Measurements from ENCODE around the gene HM13. TPM values are rescaled to one million over a fixed set of nuclear protein-coding genes. Genes with fewer than 3 reads are reported as not detected.

The HM13 gene
- total and polyA plus RNA-seq, 3 donors from 2014 or later = 68.7 to 97.5 (median 86.7) TPM

DNA sequence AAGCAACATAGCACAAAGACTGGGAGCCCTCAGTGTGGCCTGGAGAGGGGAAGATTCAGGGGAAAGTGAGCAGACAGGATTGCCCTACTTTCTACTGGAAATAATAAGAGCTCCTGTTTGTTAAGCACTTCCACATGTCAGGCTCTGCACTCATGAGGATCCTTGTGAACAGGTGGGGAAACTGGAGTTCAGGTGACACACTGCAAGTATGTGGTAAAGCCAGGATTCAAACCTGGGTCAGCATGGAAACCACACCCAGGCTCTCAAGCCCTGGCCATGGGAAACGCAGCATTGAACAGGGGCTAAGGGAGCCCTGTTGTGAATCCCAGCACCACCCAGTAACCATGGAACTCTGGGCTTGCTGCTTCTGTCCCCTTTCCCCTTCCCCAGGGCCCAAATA is 48.0 kb downstream of the HM13 start:
- intact Hi-C loops (cut with DNase I; ENCODE audit: low total_unique reads) = no loop called here
- Histone ChIP-seq H3K36me3 (ENCODE audit: low read depth, missing control alignments) (no peaks in the 10 kb centered on the region), H3K27me3 (no peaks in the 10 kb centered on the region), H3K27ac (no peak overlapping the region), H3K4me1 (no peaks in the 10 kb centered on the region), H3K4me3 (no peak overlapping the region), H3K9me3 (no peaks in the 10 kb centered on the region)
- no peak for DNase-seq
- TF ChIP-seq, protein P1, sequence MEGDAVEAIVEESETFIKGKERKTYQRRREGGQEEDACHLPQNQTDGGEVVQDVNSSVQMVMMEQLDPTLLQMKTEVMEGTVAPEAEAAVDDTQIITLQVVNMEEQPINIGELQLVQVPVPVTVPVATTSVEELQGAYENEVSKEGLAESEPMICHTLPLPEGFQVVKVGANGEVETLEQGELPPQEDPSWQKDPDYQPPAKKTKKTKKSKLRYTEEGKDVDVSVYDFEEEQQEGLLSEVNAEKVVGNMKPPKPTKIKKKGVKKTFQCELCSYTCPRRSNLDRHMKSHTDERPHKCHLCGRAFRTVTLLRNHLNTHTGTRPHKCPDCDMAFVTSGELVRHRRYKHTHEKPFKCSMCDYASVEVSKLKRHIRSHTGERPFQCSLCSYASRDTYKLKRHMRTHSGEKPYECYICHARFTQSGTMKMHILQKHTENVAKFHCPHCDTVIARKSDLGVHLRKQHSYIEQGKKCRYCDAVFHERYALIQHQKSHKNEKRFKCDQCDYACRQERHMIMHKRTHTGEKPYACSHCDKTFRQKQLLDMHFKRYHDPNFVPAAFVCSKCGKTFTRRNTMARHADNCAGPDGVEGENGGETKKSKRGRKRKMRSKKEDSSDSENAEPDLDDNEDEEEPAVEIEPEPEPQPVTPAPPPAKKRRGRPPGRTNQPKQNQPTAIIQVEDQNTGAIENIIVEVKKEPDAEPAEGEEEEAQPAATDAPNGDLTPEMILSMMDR (IDR thresholded peaks at IDR 0.05) = no peak
- TF ChIP-seq POLR2A (IDR thresholded peaks at IDR 0.05) = no peak
- WGBS, 2 donors = 80 to 82% methylated on average over 1 of the region's 1 CpG

- Histone ChIP-seq H3K36me3 (ENCODE audit: low read depth, missing control alignments) (no peaks in the 10 kb centered on the region), H3K27me3 (no peaks in the 10 kb centered on the region), H3K9me3 (no peaks in the 10 kb centered on the region), H3K4me3 (no peak overlapping the region), H3K27ac (no peak overlapping the region), H3K4me1 (no peaks in the 10 kb centered on the region)
- no peak for DNase-seq
- TF ChIP-seq POLR2A (IDR thresholded peaks at IDR 0.05) = no peak
- TF ChIP-seq, protein P1 (IDR thresholded peaks at IDR 0.05) = no peak
- WGBS, 2 donors = 85 to 91% methylated on average over 6 of the region's 6 CpGs
- intact Hi-C loops (cut with DNase I; ENCODE audit: low total_unique reads) = no loop called here
Observed at GRCh38 chr20:31564284-31564683, 50.0 kb downstream of the HM13 start.

DNA sequence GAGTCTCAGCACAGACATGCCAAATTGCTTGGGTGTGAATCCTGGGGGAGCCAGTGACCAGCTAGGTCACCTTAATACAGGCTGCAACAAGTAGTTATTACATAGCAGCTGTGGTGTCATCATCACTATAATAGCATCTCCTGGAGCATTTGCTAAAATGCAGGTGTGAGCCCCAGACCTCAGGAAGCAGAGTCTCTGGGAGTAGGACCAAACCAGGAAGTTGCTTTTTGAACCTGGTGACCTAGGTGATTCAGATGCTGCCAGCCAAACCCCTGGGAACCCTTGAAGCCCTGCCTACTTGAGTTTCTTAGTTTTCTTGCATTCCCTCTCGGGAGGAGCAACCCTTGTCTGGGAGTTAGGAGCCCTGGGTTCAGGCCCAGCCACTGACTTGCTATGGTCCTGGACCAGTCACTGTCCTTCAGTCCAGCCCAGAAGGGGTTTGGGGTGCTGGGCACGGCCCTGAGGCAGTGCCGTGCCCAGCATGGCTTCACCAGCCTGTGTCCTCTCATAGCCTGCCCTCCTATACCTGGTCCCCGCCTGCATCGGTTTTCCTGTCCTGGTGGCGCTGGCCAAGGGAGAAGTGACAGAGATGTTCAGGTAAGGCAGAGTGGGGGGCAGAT is 51.6 kb downstream of the HM13 start:
- no peaks in the 10 kb centered on the region for H3K27me3 ChIP-seq
- intact Hi-C loops (cut with DNase I; ENCODE audit: low total_unique reads) = loop anchor here (5.0 kb wide), 1 partner anchor 46 kb away; no protein-coding TSS in a partner anchor
- DNase-seq = no peak
- no peaks in the 10 kb centered on the region for H3K9me3 ChIP-seq
- WGBS, 2 donors = 90 to 93% methylated on average over 2 to 6 of the region's 6 CpGs
- no peaks in the 10 kb centered on the region for H3K36me3 ChIP-seq (ENCODE audit: low read depth, missing control alignments)
- H3K27ac ChIP-seq = no peak overlapping the region
- H3K4me1 ChIP-seq = no peaks in the 10 kb centered on the region
- no peak overlapping the region for H3K4me3 ChIP-seq
- no peak for TF ChIP-seq POLR2A (IDR thresholded peaks at IDR 0.05)
- TF ChIP-seq, protein P1 (IDR thresholded peaks at IDR 0.05) = no peak

- no peaks in the 10 kb centered on the region for H3K4me1 ChIP-seq
- no peaks in the 10 kb centered on the region for H3K27me3 ChIP-seq
- no peak for DNase-seq
- no peaks in the 10 kb centered on the region for H3K9me3 ChIP-seq
- intact Hi-C loops (cut with DNase I; ENCODE audit: low total_unique reads) = loop anchor here (5.0 kb wide), 1 partner anchor 46 kb away; no protein-coding TSS in a partner anchor
- 100% methylated on average over 1 of the region's 1 CpG for WGBS, 2 donors
- no peak overlapping the region for H3K4me3 ChIP-seq
- no peaks in the 10 kb centered on the region for H3K36me3 ChIP-seq (ENCODE audit: low read depth, missing control alignments)
- no peak overlapping the region for H3K27ac ChIP-seq
- TF ChIP-seq, protein P1 (IDR thresholded peaks at IDR 0.05) = no peak
- TF ChIP-seq POLR2A (IDR thresholded peaks at IDR 0.05) = no peak
Observed at GRCh38 chr20:31566319-31566657, 52.0 kb downstream of the HM13 start.

Data from testis (tissue), 3 donors.